NCI-H2107 treated with DMSO at 0.1 percent for 48 hours (cell line): ENCODE measurements around the gene PCMT1.
A peak's percentile ranks its signal among the peaks of the same experiment; 100 is the strongest.
"Not testable (repeated sequence)": the region's sequence is repeated elsewhere in the genome, so short reads cannot be mapped to it uniquely, and the experiment has no call there.

ENCODE experiments used
- DNase-seq: peaks from one replicate; lab custom pipeline; 2025; ENCODE audit not compliant: unreplicated experiment; lab: John Stamatoyannopoulos, UW

PCMT1 gene

DNA sequence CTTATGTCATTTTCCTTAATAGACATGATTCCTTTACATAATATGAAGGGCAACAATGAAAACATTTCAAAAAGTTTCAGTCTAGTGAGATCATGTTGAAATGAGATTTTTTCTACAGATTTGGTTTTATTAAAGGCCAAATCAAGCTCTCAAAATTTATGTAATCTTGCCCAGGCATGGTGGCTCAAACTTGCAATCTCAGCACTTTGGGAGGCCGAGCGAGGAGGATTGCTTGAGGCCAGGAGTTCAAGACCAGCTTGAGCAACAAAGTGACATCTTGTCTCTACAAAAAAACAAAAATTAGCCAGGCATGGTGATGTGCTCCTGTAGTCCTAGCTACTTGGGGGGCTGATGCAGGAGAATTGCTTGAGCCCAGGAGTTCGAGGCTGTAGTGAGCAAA is 63.8 kb downstream of the PCMT1 start:
- no peak for DNase-seq

- no peak for DNase-seq
Observed at GRCh38 chr6:149815788-149816187, 66.2 kb downstream of the PCMT1 start.

GRCh38 chr6:149820506-149820905 is 71.0 kb downstream of the PCMT1 start:
- no peak for DNase-seq

DNA sequence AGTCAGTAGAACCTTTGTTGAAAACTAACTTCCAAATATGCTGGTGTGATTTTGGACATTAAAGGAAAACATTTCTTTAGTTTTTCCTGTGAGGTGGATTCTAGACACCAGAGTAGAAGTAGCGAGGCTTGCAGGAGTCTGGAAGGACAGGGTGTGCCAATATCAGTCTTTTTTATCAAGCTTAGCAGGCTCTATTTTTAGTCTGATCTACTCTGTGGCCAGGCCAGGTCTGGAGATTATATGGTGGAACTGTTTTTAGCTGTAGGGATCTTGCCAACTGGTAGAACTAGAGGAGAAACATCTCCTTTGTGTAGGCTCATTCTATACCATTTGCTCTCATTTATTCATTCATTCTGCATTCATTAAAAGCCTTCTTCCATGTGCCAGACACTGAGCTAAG is 72.0 kb downstream of the PCMT1 start:
- DNase-seq, result no peak

- no peak for DNase-seq
Observed at GRCh38 chr6:149823013-149823412, 73.5 kb downstream of the PCMT1 start.

GRCh38 chr6:149825292-149825691 is 75.8 kb downstream of the PCMT1 start:
- DNase-seq, result no peak

GRCh38 chr6:149830731-149831307 is 81.3 kb downstream of the PCMT1 start:
- DNase-seq, result peak; percentile 5

DNA sequence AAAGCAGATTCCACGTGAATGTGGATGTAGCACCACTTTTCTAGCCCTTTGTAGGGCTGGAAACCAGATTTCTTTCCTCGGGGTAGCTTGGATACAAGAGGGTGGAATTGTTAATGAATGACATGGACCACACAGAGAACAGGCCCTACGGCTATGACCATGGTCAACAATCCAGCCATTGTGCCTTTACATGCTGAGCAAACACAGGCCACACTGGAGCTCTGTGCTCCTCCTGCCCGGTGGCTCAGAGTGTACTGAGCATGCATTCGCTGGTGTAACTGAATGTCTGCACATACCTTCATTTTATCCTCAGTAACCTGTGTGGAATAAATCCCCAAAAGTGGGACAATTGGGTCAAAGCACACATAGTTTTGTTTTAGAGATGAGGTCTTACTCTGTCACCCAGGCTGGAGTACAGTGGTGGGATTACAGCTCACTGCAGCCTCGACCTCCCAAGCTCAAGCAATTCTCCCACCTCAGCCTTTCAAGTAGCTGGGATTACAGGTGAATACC is 81.8 kb downstream of the PCMT1 start:
- DNase-seq, result no peak

GRCh38 chr6:149833651-149834050 is 84.1 kb downstream of the PCMT1 start:
- DNase-seq, result no peak

DNA sequence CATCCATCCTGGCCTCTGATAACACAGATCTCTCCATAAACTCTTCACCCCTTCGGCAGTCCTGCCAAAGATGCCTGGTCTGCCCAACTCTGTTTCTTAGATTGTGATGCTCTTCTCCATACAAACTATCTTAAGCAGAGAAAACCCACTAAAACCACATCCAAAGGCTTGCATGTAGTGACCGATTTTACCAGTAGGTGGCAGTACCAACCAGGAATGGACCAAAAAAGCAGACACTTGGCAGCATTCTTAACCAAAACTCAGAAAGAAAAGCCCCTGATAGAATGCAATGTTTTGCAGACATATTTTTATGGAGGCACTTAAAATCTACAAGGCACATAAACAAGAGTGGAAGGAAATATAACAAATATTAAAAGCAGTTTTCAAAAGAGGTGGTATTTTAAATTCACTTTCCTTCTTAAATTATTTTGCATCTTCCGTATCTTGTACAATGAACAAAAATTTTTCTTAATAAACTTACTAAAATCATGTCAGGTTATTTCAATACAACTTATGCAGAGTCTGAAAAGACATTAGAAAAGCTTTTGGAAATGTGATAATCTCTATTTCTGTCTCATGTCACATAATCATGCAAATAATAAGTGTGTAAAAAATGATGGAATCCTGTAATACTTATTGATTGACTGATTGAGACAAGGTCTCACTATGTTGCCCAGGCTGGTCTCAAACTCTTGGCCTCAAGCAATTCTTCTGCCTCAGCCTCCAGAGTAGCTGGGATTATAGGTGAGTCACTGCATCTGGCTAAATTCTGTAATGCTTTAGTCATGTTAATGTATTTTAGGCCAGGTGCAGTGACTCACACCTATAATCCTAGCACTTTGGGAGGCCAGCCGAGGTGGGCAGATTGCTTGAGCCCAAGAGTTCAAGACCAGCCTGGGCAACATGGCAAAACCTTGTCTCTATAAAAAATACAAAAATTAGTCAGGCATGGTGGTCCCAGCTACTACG is 85.3 kb downstream of the PCMT1 start:
- DNase-seq, result peak; percentile 23

GRCh38 chr6:149840345-149841075 is 91.0 kb downstream of the PCMT1 start:
- DNase-seq, result peak; percentile 88

- DNase-seq, result no peak
Observed at GRCh38 chr6:149842331-149842730, 92.8 kb downstream of the PCMT1 start.

DNA sequence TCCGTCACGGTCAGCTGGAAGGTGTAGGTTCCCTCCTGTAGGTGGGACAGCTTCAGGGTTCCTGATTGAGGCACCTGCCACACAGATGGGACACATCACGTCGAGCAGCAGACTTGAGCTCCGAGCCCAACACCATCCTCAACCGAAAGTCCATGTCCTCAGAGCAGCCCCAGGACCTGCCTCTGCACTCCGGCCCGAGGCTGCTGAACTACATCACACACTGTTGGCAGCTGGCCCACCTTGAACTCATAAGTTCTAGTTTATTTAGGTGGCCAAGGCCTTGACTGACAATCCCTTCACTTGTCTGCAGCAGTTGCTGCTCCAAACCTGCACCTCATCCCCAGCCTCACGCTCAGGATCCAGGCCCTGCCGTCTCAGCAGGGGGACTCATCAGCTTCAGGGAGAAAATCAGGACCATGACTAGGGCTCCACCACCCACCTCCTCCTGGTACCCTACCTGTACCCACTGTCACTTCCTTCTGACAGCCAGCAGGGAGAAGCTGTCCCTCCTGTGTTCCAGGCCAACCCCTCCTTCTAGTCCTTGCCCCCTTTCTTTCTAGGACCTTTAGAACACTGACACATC is 93.6 kb downstream of the PCMT1 start:
- no peak for DNase-seq

DNA sequence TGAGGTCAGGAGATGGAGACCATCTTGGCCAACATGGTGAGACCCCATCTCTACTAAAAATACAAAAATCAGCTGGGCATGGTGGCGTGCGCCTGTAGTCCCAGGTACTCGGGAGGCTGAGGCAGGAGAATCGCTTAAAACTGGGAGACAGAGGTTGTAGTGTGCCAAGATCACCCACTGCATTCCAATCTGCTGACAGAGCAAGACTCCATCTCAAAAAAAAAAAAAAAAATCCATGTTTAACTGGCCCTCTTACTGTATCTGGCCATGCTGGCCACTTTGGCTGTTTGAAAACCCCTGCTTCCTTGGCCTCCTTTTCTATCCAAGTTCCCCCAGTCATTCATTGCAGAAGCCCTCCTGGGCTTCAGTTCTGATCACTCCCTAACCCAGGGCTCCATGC is 94.5 kb downstream of the PCMT1 start:
- not testable (repeated sequence) for DNase-seq

DNA sequence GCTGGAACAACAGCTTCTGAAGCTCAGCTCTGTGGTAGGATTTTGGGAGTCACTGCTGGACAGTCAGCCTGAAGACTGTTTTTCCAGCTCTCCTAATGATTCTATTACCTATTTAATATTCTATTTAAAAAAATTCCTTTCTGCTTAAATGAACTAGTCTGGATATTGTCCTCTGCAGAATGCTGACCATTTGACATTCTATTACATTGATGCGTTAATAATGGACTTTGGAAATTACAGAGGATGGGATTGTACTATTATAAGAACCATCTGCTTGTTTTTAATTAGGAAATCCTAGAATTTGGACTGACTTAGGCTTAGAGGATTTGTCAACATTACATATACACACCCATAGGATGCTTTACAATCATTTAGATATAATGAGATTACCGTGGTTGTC is 94.9 kb downstream of the PCMT1 start:
- DNase-seq, result no peak

DNA sequence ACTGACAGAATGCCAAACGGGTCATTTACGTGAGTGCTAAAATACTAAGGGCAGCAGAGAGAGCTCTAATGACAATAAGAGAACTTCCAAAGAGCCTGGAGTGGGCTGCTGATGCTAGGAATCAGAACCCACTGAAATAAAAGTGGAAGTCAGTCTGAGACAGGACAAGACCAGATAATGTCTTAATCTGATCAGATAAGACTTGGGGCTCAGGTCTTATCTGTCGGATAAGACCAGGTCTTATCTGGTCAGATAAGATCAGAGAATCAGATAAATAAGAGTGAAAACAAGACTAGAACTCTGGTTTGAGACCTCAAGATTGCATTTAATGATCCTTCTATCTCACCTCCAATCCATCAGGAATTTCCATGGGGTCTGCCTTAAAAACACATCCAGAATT is 96.0 kb downstream of the PCMT1 start:
- DNase-seq, result no peak

- peak; percentile 28 for DNase-seq
Observed at GRCh38 chr6:149846321-149846720, 96.8 kb downstream of the PCMT1 start.

DNA sequence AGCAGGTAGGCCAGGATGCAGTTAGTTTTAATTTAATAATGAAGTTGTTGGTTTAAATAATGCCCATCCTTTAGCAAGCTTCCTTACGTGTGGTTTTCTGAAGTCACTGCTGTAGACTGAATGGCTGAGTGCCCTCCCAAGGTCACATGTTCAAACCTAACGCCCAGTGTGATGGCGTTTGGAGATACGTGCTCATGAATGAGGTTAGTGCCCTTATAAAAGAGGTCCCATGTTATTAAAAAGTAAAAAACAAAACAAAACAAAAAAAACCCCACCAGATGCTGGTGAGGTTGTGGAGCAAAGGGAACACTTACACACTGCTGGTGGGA is 98.4 kb downstream of the PCMT1 start:
- no peak for DNase-seq

DNA sequence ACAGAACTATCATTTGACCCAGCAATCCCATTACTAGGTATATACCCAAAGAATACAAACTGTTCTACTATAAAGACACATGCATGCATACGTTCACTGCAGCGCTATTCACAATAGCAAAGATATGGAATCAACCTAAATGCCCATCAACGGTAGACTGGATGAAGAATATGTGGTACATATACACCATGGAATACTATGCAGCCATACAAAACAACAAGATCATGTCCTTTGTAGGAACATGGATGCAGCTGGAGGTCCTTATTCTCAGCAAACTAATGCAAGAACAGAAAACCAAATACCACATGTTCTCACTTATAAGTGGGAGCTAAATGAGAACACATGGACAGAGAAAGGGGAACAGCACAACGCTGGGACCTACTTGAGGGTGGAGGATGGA is 98.8 kb downstream of the PCMT1 start:
- not testable (repeated sequence) for DNase-seq

DNA sequence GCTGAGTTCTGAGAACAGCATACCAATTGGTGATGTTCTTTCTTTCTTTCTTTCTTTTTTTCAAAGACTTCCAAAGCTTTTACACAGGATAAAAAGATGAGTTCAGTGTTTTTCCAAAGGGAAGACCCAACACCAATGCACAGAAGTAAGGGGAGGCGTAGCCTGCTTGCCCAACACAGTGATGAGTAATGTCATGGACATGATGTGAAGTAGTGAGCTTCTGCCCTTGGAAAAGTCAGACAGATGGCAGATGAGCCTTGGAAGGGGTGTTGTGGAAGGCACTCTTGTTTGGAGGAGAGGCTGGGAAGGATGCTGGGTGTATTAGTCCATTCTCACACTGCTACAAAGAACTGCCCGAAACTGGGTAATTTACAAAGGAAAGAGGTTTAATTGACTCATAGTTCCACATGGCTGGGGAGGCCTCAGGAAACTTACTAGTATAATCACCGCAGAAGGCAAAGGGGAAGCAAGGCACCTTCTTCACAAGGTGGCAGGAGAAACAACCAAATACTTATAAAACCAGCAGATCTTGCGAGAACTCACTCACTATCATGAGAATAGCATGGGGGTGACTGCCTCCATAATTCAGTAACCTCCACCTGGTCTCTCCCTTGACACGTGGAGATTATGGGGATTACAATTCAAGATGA is 102.0 kb downstream of the PCMT1 start:
- no peak for DNase-seq

- DNase-seq, result no peak
Observed at GRCh38 chr6:149852180-149852579, 102.6 kb downstream of the PCMT1 start.
